ENCODE data around the gene OR7G3. TPM values are rescaled to one million over a fixed set of nuclear protein-coding genes. Genes with fewer than 3 reads are reported as not detected.

Gene OR7G3
- total RNA-seq, 1 experiment from 2014 or later = not detected

GRCh38 chr19:9161427-9161826, 34.7 kb upstream of the OR7G3 start:
- no peak overlapping the region for H4K91ac ChIP-seq (ENCODE audit: insufficient read length, low read depth, low read length)
- Mint-ChIP-seq H3K27ac (no peak overlapping the region), H3K27me3 (ENCODE audit: low read depth) (no peaks in the 10 kb centered on the region; the same call in 1 of the 2 replicates), H3K4me1 (no peaks in the 10 kb centered on the region), H3K36me3 (ENCODE audit: insufficient read depth in 1 of 3, low read depth in 3 of 3) (peaks cover 81 to 85% (median 83%) of the 10 kb centered on the region in 3 experiments), H3K9me3 (peaks cover 25 to 52% of the 10 kb centered on the region in 2 experiments), H3K4me3 (no peak overlapping the region)
- H2BK5ac ChIP-seq (ENCODE audit: insufficient read length, low read length) = no peak overlapping the region
- H3K79me2 ChIP-seq (ENCODE audit: insufficient read depth, low read length) = peaks cover under 1% of the 10 kb centered on the region; the same call in 1 of the 2 replicates
- H3K9me3 ChIP-seq (ENCODE audit: control insufficient read depth, low read depth, low read length) = peaks cover 7% of the 10 kb centered on the region
- H2BK20ac ChIP-seq (ENCODE audit: low read depth, low read length, poor library complexity, severe bottlenecking) = no peak overlapping the region
- no peak for DNase-seq
- H2BK15ac ChIP-seq (ENCODE audit: low read depth, low read length) = no peak overlapping the region
- H3K56ac ChIP-seq (ENCODE audit: insufficient read length, low read depth, low read length) = no peak overlapping the region
- H3T11ph ChIP-seq (ENCODE audit: low read length) = no peak overlapping the region
- no peak for TF ChIP-seq CTCF (conservative IDR thresholded peaks at IDR 0.05)
- no peak overlapping the region for H3K18ac ChIP-seq (ENCODE audit: insufficient read length, low read depth, low read length)
- no peak overlapping the region for H3K23ac ChIP-seq (ENCODE audit: insufficient read length, low read depth, low read length)
- no CpG with 5 or more reads among the region's 12 CpGs for WGBS (ENCODE audit: extremely low coverage, insufficient read length, low lambda C conversion rate)
- H3K9ac ChIP-seq (ENCODE audit: extremely low read depth, insufficient read length, low read length) = no peak overlapping the region
- H3K4ac ChIP-seq (ENCODE audit: low read depth, low read length) = no peak overlapping the region
- no peak overlapping the region for H2AFZ ChIP-seq (ENCODE audit: low read length)
- no peaks in the 10 kb centered on the region for H3K27me3 ChIP-seq (ENCODE audit: insufficient read depth, low read length)
- H3K4me1 ChIP-seq (ENCODE audit: insufficient read depth, low read length) = no peaks in the 10 kb centered on the region
- H2BK12ac ChIP-seq (ENCODE audit: insufficient read length, low read depth, low read length) = no peak overlapping the region
- H3K79me1 ChIP-seq (ENCODE audit: insufficient read depth, low read depth, low read length, poor library complexity, severe bottlenecking) = peaks cover 15% of the 10 kb centered on the region
- no peaks in the 10 kb centered on the region for H4K20me1 ChIP-seq (ENCODE audit: control insufficient read depth, insufficient read depth, insufficient read length)
- H3K23me2 ChIP-seq (ENCODE audit: insufficient read length, low read depth, low read length, poor library complexity, severe bottlenecking) = no peaks in the 10 kb centered on the region
- no peak overlapping the region for H3K27ac ChIP-seq (ENCODE audit: insufficient read length, low read depth, low read length)
- no peak overlapping the region for H3K14ac ChIP-seq (ENCODE audit: insufficient read depth, low read length)
- H2BK120ac ChIP-seq (ENCODE audit: low read depth, low read length, poor library complexity, severe bottlenecking) = no peak overlapping the region
- H4K8ac ChIP-seq (replicated peaks; ENCODE audit: insufficient read length, low read depth, low read length) = no peak overlapping the region
- H4K5ac ChIP-seq (ENCODE audit: insufficient read length, low read depth, low read length) = no peak overlapping the region
- H2AK5ac ChIP-seq (ENCODE audit: insufficient read length, low read length) = no peak overlapping the region
- H3K4me2 ChIP-seq (ENCODE audit: insufficient read depth, insufficient read length, low read length) = no peak overlapping the region

Data from H9 (cell line).